Measurements from ENCODE around the gene RIMBP2.

GRCh38 chr12:130698106-130698505 is 18.0 kb downstream of the RIMBP2 start:
- TF ChIP-seq CTCF (optimal IDR thresholded peaks at IDR 0.05 in 1 of 3, IDR thresholded peaks at IDR 0.05 in 1 of 3, conservative IDR thresholded peaks at IDR 0.05 in 1 of 3; ENCODE audit: extremely low read depth in 1 of 3, insufficient read depth in 2 of 3, low read length in 3 of 3) (no peak), EZH2 (IDR thresholded peaks at IDR 0.05; ENCODE audit: low read length) (no peak)
